Glomerular endothelial cell (primary cell): ENCODE results near the gene CMSS1. TPM values are rescaled to one million over a fixed set of nuclear protein-coding genes. Genes with fewer than 3 reads are reported as not detected.

Experiments
- DNase-seq: peaks from one replicate; pipeline ENCODE4 v3.0.0-alpha.2; 2011; ENCODE audit warnings: low read depth, low spot score; ENCODE audit errors: extremely low read depth
- total RNA-seq: library from RNA; depleted of rRNA; stranded (reverse); fragments of >200 nt; gene quantifications from 2 replicates; pipeline ENCODE4 v1.2.3, GENCODE V29; 2015

The CMSS1 gene
- total RNA-seq, 1 donor from 2014 or later = 12.4 TPM

- DNase-seq = no peak
Measured at GRCh38 chr3:99850608-99851007, 32.9 kb downstream of the CMSS1 start.

GRCh38 chr3:99851955-99852354 is 34.3 kb downstream of the CMSS1 start:
- DNase-seq = no peak

GRCh38 chr3:99852851-99853250 is 35.2 kb downstream of the CMSS1 start:
- no peak for DNase-seq

- DNase-seq = no peak
Measured at GRCh38 chr3:99854756-99855298, 37.2 kb downstream of the CMSS1 start.

- DNase-seq = no peak
Measured at GRCh38 chr3:99855900-99856299, 38.2 kb downstream of the CMSS1 start.

- no peak for DNase-seq
Measured at GRCh38 chr3:99856437-99857220, 39.0 kb downstream of the CMSS1 start.

- no peak for DNase-seq
Measured at GRCh38 chr3:99857278-99857677, 39.6 kb downstream of the CMSS1 start.

- DNase-seq = no peak
Measured at GRCh38 chr3:99858469-99858868, 40.8 kb downstream of the CMSS1 start.

GRCh38 chr3:99859825-99860224 is 42.2 kb downstream of the CMSS1 start:
- no peak for DNase-seq

- DNase-seq = no peak
Measured at GRCh38 chr3:99861216-99861615, 43.6 kb downstream of the CMSS1 start.

GRCh38 chr3:99862208-99862607 is 44.5 kb downstream of the CMSS1 start:
- DNase-seq = no peak

- DNase-seq = no peak
Measured at GRCh38 chr3:99863002-99863401, 45.3 kb downstream of the CMSS1 start.

GRCh38 chr3:99863588-99863987 is 45.9 kb downstream of the CMSS1 start:
- no peak for DNase-seq

GRCh38 chr3:99864289-99864688 is 46.6 kb downstream of the CMSS1 start:
- no peak for DNase-seq

GRCh38 chr3:99865321-99865720 is 47.7 kb downstream of the CMSS1 start:
- no peak for DNase-seq

- no peak for DNase-seq
Measured at GRCh38 chr3:99866261-99866761, 48.6 kb downstream of the CMSS1 start.

- no peak for DNase-seq
Measured at GRCh38 chr3:99867594-99868310, 50.1 kb downstream of the CMSS1 start.

GRCh38 chr3:99868311-99868646 is 50.6 kb downstream of the CMSS1 start:
- no peak for DNase-seq

GRCh38 chr3:99869621-99870020 is 52.0 kb downstream of the CMSS1 start:
- no peak for DNase-seq

- no peak for DNase-seq
Measured at GRCh38 chr3:99870712-99871111, 53.0 kb downstream of the CMSS1 start.

GRCh38 chr3:99871231-99872045 is 53.8 kb downstream of the CMSS1 start:
- DNase-seq = no peak
